KMS-11 (cell line): ENCODE data around the gene SPON1.

Source experiments
- H2AFZ ChIP-seq: fragments of 200-600 bp; sonication (generic); 2 replicates; pipeline ENCODE4 v1.6.1; 2016; ENCODE audit warnings: antibody characterized with exemption, mixed run types, low read depth
- H3K27ac ChIP-seq: fragments of 200-600 bp; sonication (generic); 2 replicates; pipeline ENCODE4 v1.6.1; 2016; ENCODE audit warnings: mild to moderate bottlenecking, mixed run types
- H3K27me3 ChIP-seq: fragments of 200-600 bp; sonication (generic); 2 replicates; pipeline ENCODE4 v1.6.1; 2017; ENCODE audit warnings: mild to moderate bottlenecking, low read depth, mixed run types, moderate library complexity; ENCODE audit not compliant: insufficient read depth
- H3K36me3 ChIP-seq: fragments of 200-600 bp; sonication (generic); 2 replicates; pipeline ENCODE4 v1.6.1; 2017; ENCODE audit warnings: mild to moderate bottlenecking, mixed run types; ENCODE audit not compliant: insufficient read depth
- H3K4me1 ChIP-seq: fragments of 200-600 bp; sonication (generic); 2 replicates; pipeline ENCODE4 v1.6.1; 2016; ENCODE audit warnings: mild to moderate bottlenecking, low read depth, mixed run types; ENCODE audit not compliant: poor library complexity, severe bottlenecking
- H3K4me2 ChIP-seq: fragments of 200-600 bp; sonication (generic); 2 replicates; pipeline ENCODE4 v1.7.0; 2016; ENCODE audit warnings: mild to moderate bottlenecking, mixed run types
- H3K4me3 ChIP-seq: fragments of 200-600 bp; sonication (generic); IDR thresholded peaks from 2 replicates; pipeline ENCODE4 v1.6.1; 2017; ENCODE audit warnings: low read depth, low read length, mixed read lengths; ENCODE audit not compliant: insufficient read depth
- H3K79me2 ChIP-seq: fragments of 200-600 bp; sonication (generic); 2 replicates; pipeline ENCODE4 v1.6.1; 2016; ENCODE audit warnings: low read depth, mixed run types; ENCODE audit not compliant: insufficient read depth
- H3K9ac ChIP-seq: fragments of 200-600 bp; sonication (generic); 2 replicates; pipeline ENCODE4 v1.6.1; 2016; ENCODE audit warnings: mild to moderate bottlenecking, mixed run types
- H4K20me1 ChIP-seq: fragments of 200-600 bp; sonication (generic); 2 replicates; pipeline ENCODE4 v1.6.1; 2016; ENCODE audit warnings: mild to moderate bottlenecking, mixed run types; ENCODE audit not compliant: insufficient read depth
- TF ChIP-seq, protein P1 (sequence below): fragments of 200-600 bp; sonication (generic); conservative IDR thresholded peaks from 2 replicates; pipeline ENCODE4 v1.6.1; 2017; ENCODE audit warnings: low read depth, mild to moderate bottlenecking, antibody characterized with exemption, low read length, moderate library complexity, mixed read lengths

SPON1 gene

GRCh38 chr11:14262271-14262846, 299.8 kb downstream of the SPON1 start:
- Histone ChIP-seq H3K4me3 (no peak overlapping the region), H3K9ac (no peak overlapping the region), H3K27me3 (no peaks in the 10 kb centered on the region), H3K4me2 (no peak overlapping the region), H3K79me2 (no peaks in the 10 kb centered on the region), H3K27ac (no peak overlapping the region), H2AFZ (no peak overlapping the region), H3K36me3 (no peaks in the 10 kb centered on the region), H4K20me1 (no peaks in the 10 kb centered on the region), H3K4me1 (no peaks in the 10 kb centered on the region)
- TF ChIP-seq, protein P1, sequence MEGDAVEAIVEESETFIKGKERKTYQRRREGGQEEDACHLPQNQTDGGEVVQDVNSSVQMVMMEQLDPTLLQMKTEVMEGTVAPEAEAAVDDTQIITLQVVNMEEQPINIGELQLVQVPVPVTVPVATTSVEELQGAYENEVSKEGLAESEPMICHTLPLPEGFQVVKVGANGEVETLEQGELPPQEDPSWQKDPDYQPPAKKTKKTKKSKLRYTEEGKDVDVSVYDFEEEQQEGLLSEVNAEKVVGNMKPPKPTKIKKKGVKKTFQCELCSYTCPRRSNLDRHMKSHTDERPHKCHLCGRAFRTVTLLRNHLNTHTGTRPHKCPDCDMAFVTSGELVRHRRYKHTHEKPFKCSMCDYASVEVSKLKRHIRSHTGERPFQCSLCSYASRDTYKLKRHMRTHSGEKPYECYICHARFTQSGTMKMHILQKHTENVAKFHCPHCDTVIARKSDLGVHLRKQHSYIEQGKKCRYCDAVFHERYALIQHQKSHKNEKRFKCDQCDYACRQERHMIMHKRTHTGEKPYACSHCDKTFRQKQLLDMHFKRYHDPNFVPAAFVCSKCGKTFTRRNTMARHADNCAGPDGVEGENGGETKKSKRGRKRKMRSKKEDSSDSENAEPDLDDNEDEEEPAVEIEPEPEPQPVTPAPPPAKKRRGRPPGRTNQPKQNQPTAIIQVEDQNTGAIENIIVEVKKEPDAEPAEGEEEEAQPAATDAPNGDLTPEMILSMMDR, result no peak

DNA sequence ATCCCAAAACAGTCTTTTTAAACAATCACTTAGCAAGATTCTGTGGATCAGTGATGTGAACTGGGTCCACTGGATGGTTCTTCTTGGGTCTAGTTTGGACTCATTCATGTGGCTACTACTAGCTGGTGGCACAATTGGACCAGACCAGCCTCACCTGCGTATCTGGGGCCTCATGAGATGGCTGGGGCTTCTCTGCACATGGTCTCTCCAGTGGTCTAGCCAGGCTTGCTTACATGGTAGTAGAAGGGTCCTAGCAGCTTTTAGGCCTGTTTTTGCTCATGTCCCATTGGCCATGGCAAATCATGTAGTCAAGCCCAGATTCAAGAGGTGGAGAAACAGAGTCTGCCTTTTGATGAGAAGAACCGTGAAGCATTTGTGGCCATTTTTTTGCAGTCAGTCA, 302.4 kb downstream of the SPON1 start:
- no peak overlapping the region for H3K9ac ChIP-seq
- H4K20me1 ChIP-seq, result no peaks in the 10 kb centered on the region
- H2AFZ ChIP-seq, result no peak overlapping the region
- TF ChIP-seq, protein P1, result no peak
- no peaks in the 10 kb centered on the region for H3K79me2 ChIP-seq
- H3K4me3 ChIP-seq, result no peak overlapping the region
- H3K4me1 ChIP-seq, result no peaks in the 10 kb centered on the region
- no peak overlapping the region for H3K4me2 ChIP-seq
- no peak overlapping the region for H3K27ac ChIP-seq
- H3K27me3 ChIP-seq, result no peaks in the 10 kb centered on the region
- H3K36me3 ChIP-seq, result no peaks in the 10 kb centered on the region

DNA sequence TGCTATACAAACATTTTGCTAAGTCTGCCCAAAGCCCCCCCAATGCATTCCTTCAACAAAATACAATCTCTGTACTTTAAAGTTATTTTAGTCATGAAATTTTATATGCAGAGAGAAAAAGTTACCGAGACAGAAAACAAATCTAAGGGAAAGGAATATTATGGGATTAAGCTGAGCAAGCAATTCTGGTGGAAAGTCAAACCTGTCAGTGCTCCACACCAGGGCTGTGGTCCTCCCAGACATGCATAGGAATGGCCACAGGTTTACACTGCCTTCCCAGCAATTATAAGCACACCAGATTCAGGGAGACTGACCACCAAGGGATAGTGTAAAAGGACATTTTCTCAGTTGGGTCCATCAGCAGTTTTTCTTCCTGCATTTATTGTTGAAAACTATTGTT, 304.1 kb downstream of the SPON1 start:
- TF ChIP-seq, protein P1, result no peak
- Histone ChIP-seq H3K4me2 (no peak overlapping the region), H2AFZ (no peak overlapping the region), H3K27ac (no peak overlapping the region), H3K4me3 (no peak overlapping the region), H3K9ac (no peak overlapping the region), H3K27me3 (no peaks in the 10 kb centered on the region), H3K79me2 (no peaks in the 10 kb centered on the region), H3K36me3 (no peaks in the 10 kb centered on the region), H3K4me1 (no peaks in the 10 kb centered on the region), H4K20me1 (no peaks in the 10 kb centered on the region)

- Histone ChIP-seq H4K20me1 (no peaks in the 10 kb centered on the region), H3K4me3 (no peak overlapping the region), H3K4me2 (no peak overlapping the region), H3K79me2 (no peaks in the 10 kb centered on the region), H3K9ac (no peak overlapping the region), H2AFZ (no peak overlapping the region), H3K4me1 (no peaks in the 10 kb centered on the region), H3K27me3 (no peaks in the 10 kb centered on the region), H3K36me3 (no peaks in the 10 kb centered on the region), H3K27ac (no peak overlapping the region)
- TF ChIP-seq, protein P1, result no peak
Observed at GRCh38 chr11:14267861-14268635, 305.5 kb downstream of the SPON1 start.
